ENCODE measurements around the gene PLEKHH1.

GRCh38 chr14:67493092-67493717 lies 39.9 kb upstream of the PLEKHH1 start:
- TF ChIP-seq EZH2 (IDR thresholded peaks at IDR 0.05) = no peak
- TF ChIP-seq POLR2AphosphoS5 (IDR thresholded peaks at IDR 0.05; ENCODE audit: borderline replicate concordance, low read depth, low read length) = no peak
- no peak for TF ChIP-seq FOXP2 (optimal IDR thresholded peaks at IDR 0.05; ENCODE audit: control extremely low read depth, extremely low read length, insufficient read depth)

Measured in SK-N-MC (cell line).